Right lobe of liver (tissue), 4 donors: Measurements from ENCODE around the gene TIAM2.

Experiments
- CTCF ChIP-seq, 4 donors: fragments of 200-600 bp in 3 of 4; fragments of 450-650 bp in 1 of 4; IDR thresholded peaks; one replicate each; pipeline versions ENCODE4 v1.5.1 to v1.8.0; 2016 to 2022; ENCODE audit warnings: antibody characterized with exemption in 4 of 4, mild to moderate bottlenecking in 2 of 4
- POLR2A ChIP-seq: fragments of 450-650 bp; IDR thresholded peaks from one replicate; pipeline ENCODE4 v1.6.1; 2017; ENCODE audit warnings: antibody characterized with exemption, mild to moderate bottlenecking
- donor health status: DM: no; HTN: no; CAD: no.
- donor health status: DM: no; HTN: no; CAD: no.
- donor health status: DM: no; HTN: yes; CAD: no.

- TF ChIP-seq POLR2A (no peak), CTCF (IDR thresholded peaks at IDR 0.05) (no peak)
Observed at GRCh38 chr6:155162682-155163081, 167.6 kb downstream of the TIAM2 start.
